IMR-90 (cell line): Measurements from ENCODE around the gene MARS1. TPM values are rescaled to one million over a fixed set of nuclear protein-coding genes. Genes with fewer than 3 reads are reported as not detected.

Experiments
- ATAC-seq: fragments of 200-7000 bp; cut with Tn5 transposase; 2 replicates; pipeline ENCODE4 v1.9.1; 2020; ENCODE audit warnings: low read depth, mild to moderate bottlenecking, moderate library complexity
- BruUV-seq: library from RNA; stranded (reverse); fragments of 400-500 nt; replicated peaks from 2 replicates; lab custom pipeline; 2021; lab: Mats Ljungman, UMichigan
- CTCF ChIA-PET: fragments of 300-600 bp; formaldehyde crosslinking; extraction: SDS; loops from one replicate; lab custom pipeline; 2021; ENCODE audit warnings: antibody characterized with exemption; lab: Yijun Ruan, JAX
- POLR2A ChIA-PET: fragments of 300-600 bp; sonication (Branson Sonifier 250); formaldehyde crosslinking; loops from one replicate; lab custom pipeline; 2022; ENCODE audit warnings: antibody characterized with exemption; ENCODE audit not compliant: unreplicated experiment; lab: Charles Lee
- DNase-seq: peaks from one replicate; pipeline ENCODE4 v3.0.0; 2013
- H2AFZ ChIP-seq: replicated peaks from 2 replicates; pipeline ENCODE3; 2013; ENCODE audit warnings: low read length, mild to moderate bottlenecking; ENCODE audit not compliant: poor library complexity
- H2AK5ac ChIP-seq: 2 replicates; pipeline ENCODE4 v1.6.1; 2013; ENCODE audit warnings: low read depth, low read length, inconsistent platforms
- H2AK9ac ChIP-seq: replicated peaks from 2 replicates; pipeline ENCODE3; 2013; ENCODE audit warnings: mild to moderate bottlenecking, low read depth, low read length, moderate library complexity; ENCODE audit not compliant: poor library complexity
- H2BK120ac ChIP-seq: 2 replicates; pipeline ENCODE4 v1.6.1; 2013; ENCODE audit warnings: low read depth, low read length, inconsistent platforms
- H2BK15ac ChIP-seq: 3 replicates; pipeline ENCODE4 v1.6.1; 2013; ENCODE audit warnings: low read depth, low read length, inconsistent platforms
- H2BK20ac ChIP-seq: 2 replicates; pipeline ENCODE4 v1.6.1; 2013; ENCODE audit warnings: low read depth, mild to moderate bottlenecking, inconsistent platforms, low read length, moderate library complexity
- H2BK5ac ChIP-seq: 2 replicates; pipeline ENCODE4 v1.6.1; 2013; ENCODE audit warnings: mild to moderate bottlenecking, low read depth, low read length, inconsistent platforms; ENCODE audit not compliant: poor library complexity, severe bottlenecking
- H3K14ac ChIP-seq: replicated peaks from 2 replicates; pipeline ENCODE4 v1.6.1; 2013; ENCODE audit warnings: low read depth, low read length, inconsistent platforms
- H3K18ac ChIP-seq: 2 replicates; pipeline ENCODE4 v1.6.1; 2013; ENCODE audit warnings: low read depth, low read length, control low read depth
- H3K23ac ChIP-seq: 2 replicates; pipeline ENCODE4 v1.6.1; 2013; ENCODE audit warnings: low read depth, low read length, inconsistent platforms
- H3K27ac ChIP-seq: 2 replicates; pipeline ENCODE4 v1.5.1; 2013; ENCODE audit warnings: mild to moderate bottlenecking, control low read depth, low read length; ENCODE audit not compliant: insufficient read depth
- H3K27me3 ChIP-seq: 2 replicates; pipeline ENCODE4 v1.6.1; 2013; ENCODE audit warnings: low read length; ENCODE audit not compliant: control insufficient read depth, insufficient read depth
- H3K36me3 ChIP-seq: 2 replicates; pipeline ENCODE4 v1.6.1; 2013; ENCODE audit warnings: low read length, mixed read lengths; ENCODE audit not compliant: control insufficient read depth, insufficient read depth
- H3K4ac ChIP-seq: 2 replicates; pipeline ENCODE4 v1.6.1; 2013; ENCODE audit warnings: low read depth, low read length, inconsistent platforms
- H3K4me1 ChIP-seq: 2 replicates; pipeline ENCODE4 v1.6.1; 2013; ENCODE audit warnings: low read length, mixed read lengths; ENCODE audit not compliant: control insufficient read depth, insufficient read depth
- H3K4me2 ChIP-seq: 2 replicates; pipeline ENCODE4 v1.6.1; 2013; ENCODE audit warnings: low read depth, mild to moderate bottlenecking, control low read depth, low read length, moderate library complexity
- H3K4me3 ChIP-seq: 2 replicates; pipeline ENCODE4 v1.5.1; 2013; ENCODE audit warnings: low read depth, mild to moderate bottlenecking, control low read depth, low read length, moderate library complexity; ENCODE audit not compliant: insufficient read depth
- H3K56ac ChIP-seq: 2 replicates; pipeline ENCODE4 v1.6.1; 2013; ENCODE audit warnings: low read length, inconsistent platforms; ENCODE audit not compliant: insufficient read depth; ENCODE audit errors: extremely low read depth
- H3K79me1 ChIP-seq, 2 experiments: 2 replicates each; pipeline ENCODE4 v1.6.1; 2013; ENCODE audit warnings: low read length in 2 of 2, inconsistent platforms in 1 of 2, low read depth in 1 of 2
- H3K9ac ChIP-seq: 2 replicates; pipeline ENCODE4 v1.6.1; 2013; ENCODE audit warnings: low read depth, low read length, control low read depth
- H3K9me1 ChIP-seq: 2 replicates; pipeline ENCODE4 v1.6.1; 2013; ENCODE audit warnings: low read length, inconsistent platforms; ENCODE audit not compliant: insufficient read depth
- H3K9me3 ChIP-seq: 2 replicates; pipeline ENCODE4 v1.6.1; 2013; ENCODE audit warnings: low read length; ENCODE audit not compliant: control insufficient read depth, insufficient read depth
- H4K20me1 ChIP-seq: 2 replicates; pipeline ENCODE4 v1.6.1; 2013; ENCODE audit warnings: low read length, inconsistent platforms; ENCODE audit not compliant: insufficient read depth
- H4K5ac ChIP-seq: 2 replicates; pipeline ENCODE4 v1.6.1; 2013; ENCODE audit warnings: mild to moderate bottlenecking, low read depth, low read length, control low read depth
- H4K8ac ChIP-seq, 2 experiments: 2 replicates each; pipeline ENCODE4 v1.6.1; 2013; ENCODE audit warnings: low read depth in 2 of 2, low read length in 2 of 2, control low read depth in 1 of 2, inconsistent platforms in 1 of 2
- H4K91ac ChIP-seq: 2 replicates; pipeline ENCODE4 v1.6.1; 2013; ENCODE audit warnings: low read depth, low read length, inconsistent platforms; ENCODE audit not compliant: insufficient read depth
- BHLHE40 ChIP-seq: fragments of 150-350 bp; IDR thresholded peaks from 2 replicates; pipeline ENCODE4 v1.6.1; 2016; ENCODE audit warnings: mild to moderate bottlenecking, low read depth, low read length
- WGBS, 2 experiments: methylation state at CpG; one replicate each; pipeline versions ENCODE4 v1.1.5 to v1.1.7; 2013; ENCODE audit warnings: missing lambda C conversion rate in 2 of 2; ENCODE audit not compliant: insufficient read length in 1 of 2; ENCODE audit errors: extremely low coverage in 2 of 2; 5-methylcytosine and 5-hydroxymethylcytosine counted together
- dilution Hi-C: fragments of 300-500 bp; cut with HindIII; formaldehyde crosslinking; loops from one replicate; pipeline ENCODE4 v1.14.3; 2018; ENCODE audit warnings: low sequenced_read_pairs; ENCODE audit not compliant: unreplicated experiment
- in situ Hi-C: fragments of 300-500 bp; cut with MboI; formaldehyde crosslinking; loops from 3 replicates; pipeline ENCODE4 v1.14.3; 2019; ENCODE audit warnings: low sequenced_read_pairs, inconsistent platforms, mixed read lengths
- intact Hi-C: fragments of 100-400 bp; cut with micrococcal nuclease; formaldehyde crosslinking; loops from 2 replicates; pipeline ENCODE4 v1.10.0; 2022
- polyA plus RNA-seq, 3 experiments: library from polyadenylated mRNA; depleted of rRNA; stranded (reverse); fragments of >200 nt; gene quantifications; 2 replicates each; pipeline ENCODE4 v1.2.3, GENCODE V29; 2012; ENCODE audit warnings: low replicate concordance in 1 of 3
- total RNA-seq: library from RNA; depleted of rRNA; stranded (reverse); fragments of >200 nt; gene quantifications from 2 replicates; pipeline ENCODE4 v1.2.3, GENCODE V29; 2012

Gene MARS1
- total and polyA plus RNA-seq, 2 of the 4 experiments (the other 2 are of a cell fraction) = 156 to 164 TPM

- Histone ChIP-seq H3K23ac (no peak overlapping the region), H3K18ac (no peak overlapping the region), H4K20me1 (no peaks in the 10 kb centered on the region), H3K4me3 (no peak overlapping the region), H3K9ac (no peak overlapping the region), H2BK15ac (no peak overlapping the region), H3K4me1 (peaks cover 4% of the 10 kb centered on the region), H3K56ac (no peak overlapping the region), H3K4ac (0 out of 2 replicates have a peak overlapping the region, but pooled peaks have one; percentile 24), H3K36me3 (no peaks in the 10 kb centered on the region), H3K79me1 (peaks cover 3 to 10% of the 10 kb centered on the region in 2 experiments; a peak in 3 of 4 replicates), H3K14ac (no peak overlapping the region), H2AK9ac (no peak overlapping the region), H2AK5ac (no peak overlapping the region), H2BK120ac (no peak overlapping the region), H3K27ac (peak overlapping the region; percentile 42; the same call in 1 of the 2 replicates), H4K8ac (0 out of 4 replicates have a peak overlapping the region, but pooled peaks of 1 of the 2 experiments have one; percentile 65), H4K5ac (no peak overlapping the region), H3K27me3 (peaks cover 11% of the 10 kb centered on the region; the same call in 1 of the 2 replicates), H2AFZ (no peak overlapping the region), H4K91ac (no peak overlapping the region), H3K4me2 (no peak overlapping the region), H2BK5ac (peak overlapping the region; percentile 55), H3K9me3 (no peaks in the 10 kb centered on the region), H3K9me1 (peaks cover 5% of the 10 kb centered on the region; the same call in 1 of the 2 replicates), H2BK20ac (peak overlapping the region; percentile 56; the same call in 1 of the 2 replicates)
- CTCF ChIA-PET = no interaction called here
- POLR2A ChIA-PET = no interaction called here
- peak; percentile 60 for ATAC-seq
- intact Hi-C loops = loop anchor here (1.0 kb wide), 1 partner anchor 24 kb away; the partner anchor contains the start of gene GLI1
- in situ Hi-C loops = no loop called here
- peak; percentile 69 for DNase-seq
- no TSS peak for BruUV-seq
- 60% methylated on average over 1 of the region's 5 CpGs; no CpG with 5 or more reads in 1 of the 2 experiments for WGBS, 2 experiments
- dilution Hi-C loops = no loop called here
- no peak for TF ChIP-seq BHLHE40
Observed at GRCh38 chr12:57483466-57483865, 4.4 kb upstream of the MARS1 start.
